ENCODE data around the gene EHF.
"Not testable (repeated sequence)": the region's sequence is repeated elsewhere in the genome, so short reads cannot be mapped to it uniquely, and the experiment has no call there.

Gene EHF

GRCh38 chr11:34668583-34669053, 47.7 kb downstream of the EHF start:
- DNase-seq (ENCODE audit: low read depth): no peak

- DNase-seq (ENCODE audit: low read depth): no peak
These were observed 48.6 kb downstream of the EHF start for GRCh38 chr11:34669458-34669857.

GRCh38 chr11:34671117-34671516, 50.2 kb downstream of the EHF start:
- DNase-seq (ENCODE audit: low read depth): no peak

- no peak for DNase-seq (ENCODE audit: low read depth)
These were observed 51.1 kb downstream of the EHF start for GRCh38 chr11:34671946-34672345.

GRCh38 chr11:34674038-34674437, 53.1 kb downstream of the EHF start:
- no peak for DNase-seq (ENCODE audit: low read depth)

GRCh38 chr11:34676227-34676626, 55.3 kb downstream of the EHF start:
- DNase-seq (ENCODE audit: low read depth): no peak

- no peak for DNase-seq (ENCODE audit: low read depth)
These were observed 58.8 kb downstream of the EHF start for GRCh38 chr11:34679681-34680080.

GRCh38 chr11:34680206-34680605, 59.3 kb downstream of the EHF start:
- DNase-seq (ENCODE audit: low read depth): no peak

- DNase-seq (ENCODE audit: low read depth): peak; percentile 30
These were observed 60.2 kb downstream of the EHF start for GRCh38 chr11:34680918-34681586.

GRCh38 chr11:34682825-34683224, 61.9 kb downstream of the EHF start:
- no peak for DNase-seq (ENCODE audit: low read depth)

- DNase-seq (ENCODE audit: low read depth): no peak
These were observed 62.5 kb downstream of the EHF start for GRCh38 chr11:34683396-34683795.

GRCh38 chr11:34685864-34686263, 65.0 kb downstream of the EHF start:
- no peak for DNase-seq (ENCODE audit: low read depth)

GRCh38 chr11:34692299-34692698, 71.4 kb downstream of the EHF start:
- not testable (repeated sequence) for DNase-seq (ENCODE audit: low read depth)

- DNase-seq (ENCODE audit: low read depth): no peak
These were observed 76.0 kb downstream of the EHF start for GRCh38 chr11:34696862-34697261.

GRCh38 chr11:34706709-34707461, 86.0 kb downstream of the EHF start:
- DNase-seq (ENCODE audit: low read depth): no peak

- no peak for DNase-seq (ENCODE audit: low read depth)
These were observed 86.6 kb downstream of the EHF start for GRCh38 chr11:34707462-34707840.
